ENCODE results near the gene KRT74.

DNA sequence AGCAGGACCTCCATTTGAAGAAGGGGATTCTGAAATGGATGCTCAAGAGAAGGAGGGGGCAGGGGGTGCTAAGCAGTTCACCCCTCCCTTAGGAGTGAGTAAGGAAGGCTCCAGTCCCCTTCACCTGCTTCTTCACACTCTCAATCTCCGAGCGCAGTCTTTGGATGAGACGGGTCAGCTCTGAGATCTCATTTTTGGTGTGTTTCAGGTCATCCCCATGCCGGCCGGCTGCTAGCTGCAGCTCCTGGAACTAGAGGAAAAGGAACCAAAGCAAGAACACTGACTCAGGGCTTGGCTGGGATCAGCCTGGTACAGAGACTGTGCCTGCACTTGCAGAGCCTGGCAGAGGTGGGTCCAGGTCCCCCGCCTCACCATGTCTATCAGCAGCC lies 37.4 kb upstream of the KRT74 start:
- TF ChIP-seq CTCF (IDR thresholded peaks at IDR 0.05) = no peak
- TF ChIP-seq POLR2A (IDR thresholded peaks at IDR 0.05) = no peak
- no peak for TF ChIP-seq EP300 (IDR thresholded peaks at IDR 0.05)
